Fibroblast of lung (primary cell): ENCODE results near the gene MAN1A2. TPM values are rescaled to one million over a fixed set of nuclear protein-coding genes. Genes with fewer than 3 reads are reported as not detected.

ENCODE experiments used
- DNase-seq, 2 donors: peaks; one replicate each; pipeline versions ENCODE4 v3.0.0 to v3.0.0-alpha.2; 2010; ENCODE audit warnings: low read depth in 2 of 2
- H2AFZ ChIP-seq: 2 replicates; pipeline ENCODE4 v1.5.1; 2012; ENCODE audit warnings: low read length, control low read depth, inconsistent platforms
- H3K27ac ChIP-seq: 2 replicates; pipeline ENCODE4 v1.5.1; 2011; ENCODE audit warnings: low read length, control low read depth; ENCODE audit not compliant: insufficient read depth
- H3K27me3 ChIP-seq: 2 replicates; pipeline ENCODE4 v1.5.1; 2011; ENCODE audit warnings: mild to moderate bottlenecking, low read length; ENCODE audit not compliant: control insufficient read depth, insufficient read depth
- H3K36me3 ChIP-seq: 2 replicates; pipeline ENCODE4 v1.5.1; 2011; ENCODE audit warnings: low read length; ENCODE audit not compliant: control insufficient read depth, insufficient read depth
- H3K4me1 ChIP-seq: 2 replicates; pipeline ENCODE4 v1.5.1; 2011; ENCODE audit warnings: low read length; ENCODE audit not compliant: control insufficient read depth, insufficient read depth; ENCODE audit errors: extremely low read depth
- H3K4me2 ChIP-seq: 2 replicates; pipeline ENCODE4 v1.5.1; 2011; ENCODE audit warnings: low read length, control low read depth; ENCODE audit not compliant: insufficient read depth; ENCODE audit errors: extremely low read depth
- H3K4me3 ChIP-seq, 4 experiments: fragments of 200-600 bp in 1 of 4; sonication (generic) in 1 of 4; replicated peaks in 1 of 4; 2 replicates each; pipeline ENCODE4 v1.5.1; 2011 to 2016; ENCODE audit warnings: low read length in 4 of 4, low read depth in 3 of 4, mild to moderate bottlenecking in 3 of 4, control low read depth in 2 of 4, inconsistent platforms in 1 of 4, mixed read lengths in 1 of 4; ENCODE audit not compliant: insufficient read depth in 1 of 4; ENCODE audit errors: control extremely low read depth in 1 of 4
- H3K79me2 ChIP-seq: 2 replicates; pipeline ENCODE4 v1.5.1; 2012; ENCODE audit warnings: mild to moderate bottlenecking, low read length, inconsistent platforms; ENCODE audit not compliant: control insufficient read depth, insufficient read depth
- H3K9ac ChIP-seq: 2 replicates; pipeline ENCODE4 v1.5.1; 2011; ENCODE audit warnings: mild to moderate bottlenecking, low read length, control low read depth; ENCODE audit not compliant: insufficient read depth
- H3K9me3 ChIP-seq: 2 replicates; pipeline ENCODE4 v1.5.1; 2012; ENCODE audit warnings: low read depth, low read length; ENCODE audit not compliant: control insufficient read depth, insufficient read depth
- H4K20me1 ChIP-seq: 2 replicates; pipeline ENCODE4 v1.5.1; 2011; ENCODE audit warnings: low read length; ENCODE audit not compliant: control insufficient read depth, insufficient read depth; ENCODE audit errors: extremely low read depth
- EZH2 ChIP-seq: IDR thresholded peaks from 2 replicates; pipeline ENCODE4 v1.5.1; 2012; ENCODE audit warnings: low read length, control low read depth, mild to moderate bottlenecking; ENCODE audit errors: missing control alignments
- polyA plus RNA-seq, 2 donors: library from polyadenylated mRNA; depleted of rRNA in 1 of 2; stranded (reverse) in 1 of 2; unstranded in 1 of 2; fragments of >200 nt; gene quantifications; 2 replicates each; pipeline ENCODE4 v1.2.1, GENCODE V29; 2011 to 2012; ENCODE audit warnings: missing spikeins in 1 of 2
- total RNA-seq: library from RNA; depleted of rRNA; stranded (reverse); fragments of >200 nt; gene quantifications from 2 replicates; pipeline ENCODE4 v1.2.1, GENCODE V29; 2014
- TF ChIP-seq, protein P1 (sequence below), 2 donors: IDR thresholded peaks in 1 of 2; conservative IDR thresholded peaks in 1 of 2; 1 replicate in 1 of 2; 2 replicates in 1 of 2; pipeline ENCODE4 v1.5.1; 2011 to 2012; ENCODE audit warnings: low read length in 2 of 2, control low read depth in 1 of 2, inconsistent platforms in 1 of 2, low read depth in 1 of 2, mild to moderate bottlenecking in 1 of 2

The MAN1A2 gene
- total and polyA plus RNA-seq, 2 donors (not counting 1 experiment from before 2014, with no cell fraction given): 41.9 to 43.6 TPM

DNA sequence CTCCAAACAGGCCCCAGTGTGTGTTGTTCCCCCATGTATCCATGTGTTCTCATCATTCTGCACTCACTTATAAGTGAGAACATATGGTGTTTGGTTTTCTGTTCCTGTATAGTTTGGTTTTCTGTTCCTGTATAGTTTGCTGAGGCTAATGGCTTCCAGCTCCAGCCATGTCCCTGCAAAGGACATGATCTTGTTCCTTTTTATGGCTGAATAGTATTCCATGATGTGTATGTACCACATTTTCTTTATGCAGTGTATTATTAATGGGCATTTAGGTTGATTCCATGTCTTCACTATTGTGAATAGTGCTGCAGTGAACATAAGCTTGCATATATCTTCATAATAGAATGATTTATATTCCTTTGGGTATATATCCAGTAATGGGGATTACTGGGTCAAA, 111.8 kb downstream of the MAN1A2 start:
- H3K4me1 ChIP-seq: no peaks in the 10 kb centered on the region
- no peaks in the 10 kb centered on the region for H4K20me1 ChIP-seq
- TF ChIP-seq, protein P1, sequence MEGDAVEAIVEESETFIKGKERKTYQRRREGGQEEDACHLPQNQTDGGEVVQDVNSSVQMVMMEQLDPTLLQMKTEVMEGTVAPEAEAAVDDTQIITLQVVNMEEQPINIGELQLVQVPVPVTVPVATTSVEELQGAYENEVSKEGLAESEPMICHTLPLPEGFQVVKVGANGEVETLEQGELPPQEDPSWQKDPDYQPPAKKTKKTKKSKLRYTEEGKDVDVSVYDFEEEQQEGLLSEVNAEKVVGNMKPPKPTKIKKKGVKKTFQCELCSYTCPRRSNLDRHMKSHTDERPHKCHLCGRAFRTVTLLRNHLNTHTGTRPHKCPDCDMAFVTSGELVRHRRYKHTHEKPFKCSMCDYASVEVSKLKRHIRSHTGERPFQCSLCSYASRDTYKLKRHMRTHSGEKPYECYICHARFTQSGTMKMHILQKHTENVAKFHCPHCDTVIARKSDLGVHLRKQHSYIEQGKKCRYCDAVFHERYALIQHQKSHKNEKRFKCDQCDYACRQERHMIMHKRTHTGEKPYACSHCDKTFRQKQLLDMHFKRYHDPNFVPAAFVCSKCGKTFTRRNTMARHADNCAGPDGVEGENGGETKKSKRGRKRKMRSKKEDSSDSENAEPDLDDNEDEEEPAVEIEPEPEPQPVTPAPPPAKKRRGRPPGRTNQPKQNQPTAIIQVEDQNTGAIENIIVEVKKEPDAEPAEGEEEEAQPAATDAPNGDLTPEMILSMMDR (conservative IDR thresholded peaks at IDR 0.05 in 1 of 2, IDR thresholded peaks at IDR 0.05 in 1 of 2; ENCODE audit: low read depth in 1 of 2, low read length in 2 of 2): no peak
- TF ChIP-seq EZH2: no peak
- H2AFZ ChIP-seq: no peak overlapping the region
- no peaks in the 10 kb centered on the region for H3K27me3 ChIP-seq
- H3K36me3 ChIP-seq: no peaks in the 10 kb centered on the region
- no peaks in the 10 kb centered on the region for H3K79me2 ChIP-seq
- no peak overlapping the region for H3K4me2 ChIP-seq
- no peak for DNase-seq
- H3K27ac ChIP-seq: no peak overlapping the region
- no peak overlapping the region for H3K9ac ChIP-seq
- H3K4me3 ChIP-seq: no peak overlapping the region
- no peaks in the 10 kb centered on the region for H3K9me3 ChIP-seq

DNA sequence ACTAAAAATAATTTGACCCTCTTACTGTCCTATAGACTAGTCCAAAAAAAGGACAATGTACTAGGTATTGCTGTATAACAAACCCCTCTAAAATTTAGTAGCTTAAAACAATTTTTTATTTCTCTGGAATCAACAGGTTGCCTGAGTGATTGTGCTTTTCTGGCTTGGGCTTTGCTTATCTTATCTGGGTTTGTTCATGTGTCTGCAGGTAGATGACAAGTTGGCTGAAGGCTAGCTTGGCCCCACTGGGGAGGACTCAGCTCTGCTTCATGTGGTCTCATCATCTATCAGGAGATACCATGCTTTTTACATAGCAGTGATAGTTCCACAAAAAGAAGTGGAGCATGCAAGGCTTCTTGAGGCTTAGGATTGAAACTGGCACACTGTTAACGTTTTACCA, 114.2 kb downstream of the MAN1A2 start:
- Histone ChIP-seq H3K36me3 (no peaks in the 10 kb centered on the region), H3K27me3 (no peaks in the 10 kb centered on the region), H2AFZ (no peak overlapping the region), H3K27ac (no peak overlapping the region), H4K20me1 (no peaks in the 10 kb centered on the region), H3K9me3 (no peaks in the 10 kb centered on the region), H3K4me1 (no peaks in the 10 kb centered on the region), H3K4me2 (no peak overlapping the region), H3K79me2 (no peaks in the 10 kb centered on the region), H3K9ac (no peak overlapping the region), H3K4me3 (no peak overlapping the region)
- TF ChIP-seq, protein P1 (conservative IDR thresholded peaks at IDR 0.05 in 1 of 2, IDR thresholded peaks at IDR 0.05 in 1 of 2; ENCODE audit: low read depth in 1 of 2, low read length in 2 of 2): no peak
- TF ChIP-seq EZH2: no peak
- DNase-seq: no peak

DNA sequence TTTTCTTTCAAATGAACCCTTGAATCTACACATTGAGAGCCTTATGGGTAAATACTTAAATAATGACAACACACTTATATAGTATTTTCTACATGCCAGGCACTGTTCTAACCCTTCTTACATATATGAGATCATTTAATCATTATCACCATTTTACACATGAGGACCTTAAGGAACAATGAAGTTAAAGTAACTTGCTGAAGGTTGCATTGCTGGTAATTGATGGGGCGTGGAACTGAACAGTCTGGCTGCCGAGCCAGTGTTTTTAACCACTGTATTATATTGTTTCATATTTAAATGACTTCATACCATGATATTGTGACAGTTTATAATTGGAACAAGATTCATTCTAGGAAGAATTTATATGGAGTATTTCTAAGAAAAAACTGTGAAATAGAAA, 126.7 kb downstream of the MAN1A2 start:
- DNase-seq: no peak
- no peak overlapping the region for H2AFZ ChIP-seq
- H3K27ac ChIP-seq: no peak overlapping the region
- H3K4me3 ChIP-seq: no peak overlapping the region
- no peak overlapping the region for H3K4me2 ChIP-seq
- no peaks in the 10 kb centered on the region for H3K9me3 ChIP-seq
- H3K36me3 ChIP-seq: no peaks in the 10 kb centered on the region
- H3K79me2 ChIP-seq: no peaks in the 10 kb centered on the region
- H3K27me3 ChIP-seq: no peaks in the 10 kb centered on the region
- H3K9ac ChIP-seq: no peak overlapping the region
- H3K4me1 ChIP-seq: no peaks in the 10 kb centered on the region
- no peaks in the 10 kb centered on the region for H4K20me1 ChIP-seq
- TF ChIP-seq, protein P1 (conservative IDR thresholded peaks at IDR 0.05 in 1 of 2, IDR thresholded peaks at IDR 0.05 in 1 of 2; ENCODE audit: low read depth in 1 of 2, low read length in 2 of 2): no peak
- no peak for TF ChIP-seq EZH2
